Stimulated activated naive CD4-positive, alpha-beta T cell (primary cell): ENCODE results near the gene SLC9B2.

ENCODE experiments used
- DNase-seq, 6 experiments: peaks; one replicate each; lab custom pipeline; 2025; lab: John Stamatoyannopoulos, UW

The SLC9B2 gene, protein sequence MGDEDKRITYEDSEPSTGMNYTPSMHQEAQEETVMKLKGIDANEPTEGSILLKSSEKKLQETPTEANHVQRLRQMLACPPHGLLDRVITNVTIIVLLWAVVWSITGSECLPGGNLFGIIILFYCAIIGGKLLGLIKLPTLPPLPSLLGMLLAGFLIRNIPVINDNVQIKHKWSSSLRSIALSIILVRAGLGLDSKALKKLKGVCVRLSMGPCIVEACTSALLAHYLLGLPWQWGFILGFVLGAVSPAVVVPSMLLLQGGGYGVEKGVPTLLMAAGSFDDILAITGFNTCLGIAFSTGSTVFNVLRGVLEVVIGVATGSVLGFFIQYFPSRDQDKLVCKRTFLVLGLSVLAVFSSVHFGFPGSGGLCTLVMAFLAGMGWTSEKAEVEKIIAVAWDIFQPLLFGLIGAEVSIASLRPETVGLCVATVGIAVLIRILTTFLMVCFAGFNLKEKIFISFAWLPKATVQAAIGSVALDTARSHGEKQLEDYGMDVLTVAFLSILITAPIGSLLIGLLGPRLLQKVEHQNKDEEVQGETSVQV

DNA sequence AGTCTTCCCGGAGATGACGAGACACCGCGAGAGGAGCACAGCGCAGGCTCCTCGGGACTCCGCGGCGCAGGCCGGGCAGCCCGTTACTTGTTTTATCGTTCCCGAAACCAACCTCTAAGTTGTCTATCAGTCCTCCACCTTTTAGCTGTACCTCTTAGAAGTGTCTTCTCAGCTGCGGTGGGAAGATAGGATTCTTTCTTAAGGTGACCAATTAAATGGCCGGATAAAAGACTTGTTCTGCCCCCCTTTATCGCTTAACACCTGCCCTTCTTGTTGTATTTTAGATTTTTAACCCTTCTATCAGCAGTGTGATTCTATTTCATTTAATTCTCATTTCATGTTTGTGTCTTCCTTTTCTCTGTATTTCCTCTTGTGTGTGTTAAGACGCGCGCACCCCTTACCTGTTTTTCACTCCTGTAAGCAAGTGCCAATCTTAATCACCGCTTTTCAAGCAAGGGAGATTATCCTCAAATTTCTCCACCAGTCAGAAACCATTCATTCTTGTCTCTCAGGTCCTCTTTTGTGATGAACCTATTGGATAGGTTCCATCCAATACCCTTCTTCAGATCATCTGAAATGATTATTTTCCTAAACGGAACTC, at the start of gene SLC9B2:
TSS of gene SLC9B2 (minus strand) at position 15 of the 601 bp plus-strand sequence. CDS start 9,211 bp downstream, outside the sequence.
- peak in 2 of 6 experiments; percentile 67 to 88 for DNase-seq

DNA sequence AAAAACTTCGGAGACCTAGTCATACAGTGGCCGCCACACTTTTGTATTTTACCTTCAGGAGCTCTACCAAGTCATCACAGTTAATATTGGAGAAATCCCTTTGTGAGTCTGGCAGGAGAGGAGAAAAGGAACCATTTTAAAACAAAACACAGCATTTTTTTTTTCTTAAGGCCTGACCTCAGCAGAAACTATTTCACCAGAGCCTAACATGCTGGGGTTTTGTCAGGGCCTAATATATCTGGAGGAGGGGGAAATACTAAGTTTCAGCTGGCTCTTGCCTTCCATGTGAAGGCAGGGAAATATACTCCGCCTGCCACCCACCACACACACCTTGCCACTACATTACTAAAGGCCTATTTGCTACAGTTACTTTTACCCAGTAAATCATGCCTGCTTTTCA, 49.6 kb upstream of the SLC9B2 start:
- no peak for DNase-seq

DNA sequence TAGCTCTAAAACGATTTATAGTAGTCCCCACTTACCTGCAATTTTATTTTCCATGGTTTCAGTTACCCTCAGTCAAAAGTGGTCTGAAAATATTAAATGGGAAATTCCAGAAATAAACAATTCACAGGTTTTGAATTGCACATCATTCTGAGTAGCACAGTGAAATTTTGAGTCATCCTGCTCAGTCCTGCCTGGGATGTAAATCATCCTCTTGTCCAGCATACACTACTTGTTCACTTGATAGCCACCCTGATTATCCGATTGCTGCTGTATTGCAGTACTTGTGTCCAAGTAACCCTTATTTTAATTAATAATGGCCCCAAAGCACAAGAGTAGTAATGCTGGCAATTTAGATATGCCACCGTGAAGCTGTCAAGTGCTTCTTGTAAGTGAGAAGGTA, 46.6 kb upstream of the SLC9B2 start:
- DNase-seq = no peak

DNA sequence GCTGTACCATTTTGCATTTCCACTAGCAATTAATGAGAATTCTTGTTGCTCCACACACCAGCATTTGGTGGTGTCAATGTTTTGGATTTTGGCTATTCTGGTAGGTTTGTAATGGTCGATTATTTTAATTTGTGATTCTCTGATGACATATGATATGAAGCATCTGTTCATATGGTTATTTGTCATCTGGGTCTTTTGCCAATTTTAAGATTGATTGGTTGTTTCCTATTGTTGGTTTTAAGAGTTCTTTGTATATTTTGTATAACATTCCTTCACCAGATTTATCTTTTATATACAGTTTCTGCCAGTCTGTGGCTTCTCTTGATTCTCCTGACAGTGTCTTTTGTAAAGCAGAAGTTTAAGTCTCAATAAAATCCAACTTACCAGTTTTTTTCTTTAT, 41.6 kb upstream of the SLC9B2 start:
- no peak for DNase-seq

DNA sequence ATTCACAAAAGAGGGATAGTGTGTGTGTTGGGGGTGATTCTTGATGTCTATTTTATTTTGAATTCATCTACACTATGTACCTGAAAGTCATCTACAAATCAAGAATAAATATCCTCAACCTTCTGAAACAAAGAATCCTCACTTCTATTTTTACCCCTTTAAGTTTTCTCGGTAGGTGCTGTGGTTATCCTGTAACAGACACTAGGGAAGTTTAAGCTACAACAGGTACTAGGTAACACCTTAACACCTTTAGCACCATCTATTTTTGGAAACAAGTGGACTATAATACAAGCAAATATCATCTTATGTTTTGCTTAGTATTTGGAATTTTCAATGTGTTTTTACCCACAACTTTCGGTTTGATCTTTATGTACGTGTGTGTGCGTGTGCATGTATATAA, 35.0 kb upstream of the SLC9B2 start:
- DNase-seq = no peak

DNA sequence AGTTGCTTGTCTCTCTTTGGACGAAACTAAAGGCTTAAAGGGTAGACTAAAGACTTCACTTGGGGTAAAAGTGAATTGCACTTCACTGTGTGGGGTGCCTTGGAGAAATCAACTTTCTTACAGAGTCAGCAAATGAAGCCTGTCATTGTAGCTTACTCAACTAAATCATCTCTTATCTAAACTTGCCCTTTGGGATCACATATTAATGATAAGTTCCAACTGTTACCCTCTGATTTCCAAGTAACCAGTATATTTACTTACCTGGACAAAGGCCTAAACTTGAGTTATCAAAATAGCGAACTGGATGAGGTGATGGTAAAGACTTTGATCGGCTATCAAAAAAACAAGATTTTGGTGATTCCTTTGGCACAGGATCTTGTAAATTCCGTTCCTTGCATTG, 32.0 kb upstream of the SLC9B2 start:
- no peak for DNase-seq

DNA sequence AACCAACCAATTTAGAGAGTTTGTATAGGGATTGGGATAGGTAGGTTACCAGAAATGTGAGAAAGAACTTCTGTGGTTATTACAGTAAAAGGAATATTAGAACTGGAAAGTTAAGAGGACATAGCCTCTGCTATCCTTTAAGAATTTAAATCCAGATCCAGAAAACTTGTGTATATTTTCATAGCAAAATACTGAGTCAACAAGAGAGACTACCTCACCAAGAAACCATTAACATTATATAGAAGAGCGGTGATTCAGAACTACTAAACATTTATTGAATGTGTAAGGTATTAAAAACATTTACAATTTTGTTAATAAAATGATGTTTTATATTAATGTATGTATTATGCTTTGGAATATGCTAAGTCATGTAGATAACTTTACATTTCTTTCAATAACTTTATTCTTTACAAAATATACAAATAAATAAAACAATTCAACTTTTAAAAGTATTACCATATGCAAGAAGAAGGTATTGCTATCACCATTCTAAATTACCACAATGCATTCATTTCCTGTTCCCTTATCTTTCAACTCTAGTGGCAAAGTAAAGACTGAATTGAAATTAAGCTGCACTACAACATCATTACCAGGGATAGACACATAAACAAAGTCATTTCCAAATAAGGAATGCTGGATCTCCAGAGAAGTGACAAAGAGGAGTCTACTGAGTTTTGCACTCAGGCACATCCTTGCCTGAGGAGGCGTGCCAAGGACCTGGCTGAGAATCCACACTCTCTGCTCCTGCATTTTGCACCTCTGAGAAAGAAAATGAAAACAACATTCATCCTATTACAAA, 29.2 kb upstream of the SLC9B2 start:
- no peak for DNase-seq

DNA sequence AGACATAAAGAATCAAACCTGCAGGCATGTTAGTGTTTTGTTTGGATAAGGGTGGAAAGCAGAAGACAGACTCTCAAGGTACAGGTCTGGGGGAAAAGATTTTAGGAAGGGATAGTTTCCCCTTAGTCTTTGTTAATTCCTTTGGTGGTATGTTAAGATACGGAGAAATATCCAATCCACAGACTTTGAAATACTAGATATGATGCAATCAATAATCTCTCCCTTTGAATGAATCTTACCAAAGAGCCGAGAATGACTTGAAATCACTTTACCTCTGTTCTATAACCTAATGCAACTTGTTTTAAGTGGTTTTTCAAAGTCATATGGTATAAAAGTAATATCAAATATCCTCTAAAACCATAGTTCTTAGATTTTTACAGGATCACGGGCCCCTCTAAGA, 28.3 kb upstream of the SLC9B2 start:
- no peak for DNase-seq

DNA sequence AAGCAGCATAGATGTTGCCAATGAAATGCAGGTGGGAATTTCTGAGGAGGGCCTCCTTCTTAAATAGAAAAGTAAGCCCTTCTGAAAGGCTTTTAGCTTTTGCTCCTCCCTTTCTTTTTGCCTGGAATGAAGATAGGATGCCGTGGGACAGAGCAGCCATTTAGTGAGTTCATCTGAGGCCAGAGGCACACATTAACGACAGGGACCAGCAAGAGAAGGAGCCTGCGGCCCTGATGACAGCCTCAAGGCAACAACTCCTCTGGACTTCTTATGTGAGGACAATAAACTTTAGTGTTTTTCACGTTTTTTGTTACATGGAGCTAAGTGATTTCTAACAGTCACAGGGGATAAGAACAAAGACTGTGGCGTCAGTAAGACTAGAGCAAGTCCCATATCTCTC, 24.1 kb upstream of the SLC9B2 start:
- DNase-seq = no peak

DNA sequence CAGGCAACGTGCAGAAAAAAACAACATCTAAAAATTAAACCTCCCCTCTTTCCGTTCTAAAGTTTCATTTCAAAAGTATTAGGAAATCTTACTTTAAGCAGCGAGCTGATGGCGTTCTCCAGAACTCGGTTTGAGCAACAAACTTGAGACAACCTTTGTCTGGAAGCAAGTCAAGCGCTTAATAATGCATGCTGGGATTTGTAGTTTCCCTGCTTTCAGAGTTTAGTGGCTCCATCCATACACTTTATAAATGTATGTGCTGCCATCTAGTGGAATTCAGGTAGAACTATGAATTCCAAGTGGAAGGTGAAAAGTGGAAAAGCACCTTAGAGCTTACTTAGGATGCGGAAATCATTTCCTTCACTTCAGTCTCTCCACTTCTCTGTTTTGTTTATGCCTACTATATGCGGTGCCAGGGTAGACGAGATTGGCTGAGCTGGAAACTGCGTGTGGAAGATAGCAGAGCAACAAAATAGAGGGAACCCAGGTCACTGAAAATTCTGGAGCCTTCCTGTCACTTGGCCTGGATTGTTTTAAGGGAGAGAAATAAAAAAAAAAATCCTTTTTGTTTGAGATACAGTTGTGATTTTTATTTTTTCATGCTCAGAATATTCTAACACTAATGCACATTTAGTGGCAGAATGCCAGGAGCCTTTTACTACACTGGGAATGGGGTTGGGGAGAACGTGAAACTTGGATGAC, 23.3 kb upstream of the SLC9B2 start, which contains the start of gene BDH2:
TSS of gene BDH2 (minus strand) at position 144 of the 702 bp plus-strand sequence. CDS start 3,580 bp downstream, outside the sequence.
- peak; percentile 1 to 83 (median 52) for DNase-seq

DNA sequence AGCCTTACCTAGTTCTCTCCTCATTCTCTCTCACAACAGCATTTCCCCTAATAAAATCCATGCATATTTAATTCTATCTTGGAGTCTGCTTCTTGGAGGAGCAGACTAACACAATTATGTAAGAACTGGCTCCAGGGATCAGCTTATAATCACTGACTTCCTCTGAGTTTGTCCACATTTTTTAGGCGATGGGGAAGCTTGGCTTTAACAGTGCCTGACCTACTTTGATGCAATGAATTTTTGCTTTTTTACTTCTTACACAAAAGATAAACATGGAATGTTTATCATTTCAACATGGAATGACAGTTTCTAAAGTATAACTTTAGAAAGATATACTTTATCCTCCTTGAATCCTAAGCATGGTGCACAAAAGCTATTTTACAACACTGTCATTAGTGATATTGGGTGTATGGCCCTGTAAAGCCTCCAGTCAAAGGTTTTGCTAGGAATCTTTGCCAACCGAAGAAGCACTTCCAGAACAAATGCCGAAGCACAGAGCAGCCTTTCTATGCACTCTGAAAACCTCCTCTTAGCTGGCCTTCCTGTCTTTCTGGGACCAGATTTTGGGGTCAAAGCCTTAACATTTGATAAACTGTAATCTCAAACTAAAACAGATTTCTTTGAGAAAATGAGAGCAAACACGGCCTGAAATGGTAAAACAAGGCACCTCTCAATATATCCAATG, 22.3 kb upstream of the SLC9B2 start:
- peak in 1 of 6 experiments; percentile 10 for DNase-seq

DNA sequence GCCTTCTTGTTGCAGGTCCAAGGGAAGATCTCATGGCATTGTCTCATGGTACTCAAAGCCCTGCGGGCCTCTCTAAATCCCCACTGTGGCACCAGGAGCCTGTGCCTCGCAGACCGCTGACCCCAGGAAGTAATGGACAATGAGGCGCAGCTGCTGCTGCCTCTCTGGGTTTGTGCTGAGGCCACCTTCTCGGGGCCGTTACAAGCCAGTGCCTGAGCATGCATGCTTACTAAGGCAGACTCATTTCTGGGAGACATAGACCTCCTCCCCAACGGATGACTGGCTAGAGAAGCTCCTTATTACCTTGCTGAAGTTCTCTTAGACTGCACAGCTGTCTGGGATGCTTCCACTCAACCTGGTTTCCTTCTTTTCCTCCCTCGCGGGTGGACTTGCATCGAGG, 21.8 kb upstream of the SLC9B2 start:
- DNase-seq = no peak

DNA sequence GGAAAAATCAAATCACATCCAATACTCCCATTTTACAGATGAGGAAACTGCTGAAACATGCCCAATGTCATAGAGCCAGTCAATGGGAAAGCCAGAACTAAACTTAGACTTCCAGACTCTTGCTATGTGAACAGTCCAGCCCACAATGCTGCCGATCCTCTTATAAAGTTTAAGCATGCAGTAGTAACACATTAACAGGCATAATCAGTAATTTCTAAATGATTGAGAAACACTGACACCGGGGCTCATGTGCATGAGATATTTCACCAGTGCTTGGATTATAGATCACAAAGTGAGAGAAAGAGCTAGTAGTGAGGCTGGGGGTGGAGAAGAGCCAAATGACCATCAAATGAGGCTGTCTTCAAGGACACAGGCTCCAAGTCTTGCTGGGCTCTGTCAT, 20.6 kb upstream of the SLC9B2 start:
- DNase-seq = no peak

DNA sequence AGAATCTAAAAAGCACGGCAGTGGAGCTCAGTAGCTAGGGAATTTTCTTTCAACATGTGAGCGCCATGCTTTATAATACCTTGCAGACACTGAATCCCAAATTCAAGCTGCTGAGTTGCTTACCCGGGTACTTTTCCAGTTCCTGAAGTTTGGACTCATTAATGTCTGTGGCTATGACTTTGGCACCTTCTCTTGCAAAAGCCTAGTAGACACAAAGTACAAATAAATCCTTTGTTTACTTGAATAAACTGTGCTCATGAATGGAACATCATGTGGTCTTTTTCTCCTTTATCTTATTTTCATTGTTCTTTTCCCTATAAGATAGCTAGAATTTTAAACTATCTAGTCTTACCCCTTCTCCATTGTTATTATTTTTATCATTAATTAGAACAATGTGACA, 18.5 kb upstream of the SLC9B2 start:
- DNase-seq = no peak

DNA sequence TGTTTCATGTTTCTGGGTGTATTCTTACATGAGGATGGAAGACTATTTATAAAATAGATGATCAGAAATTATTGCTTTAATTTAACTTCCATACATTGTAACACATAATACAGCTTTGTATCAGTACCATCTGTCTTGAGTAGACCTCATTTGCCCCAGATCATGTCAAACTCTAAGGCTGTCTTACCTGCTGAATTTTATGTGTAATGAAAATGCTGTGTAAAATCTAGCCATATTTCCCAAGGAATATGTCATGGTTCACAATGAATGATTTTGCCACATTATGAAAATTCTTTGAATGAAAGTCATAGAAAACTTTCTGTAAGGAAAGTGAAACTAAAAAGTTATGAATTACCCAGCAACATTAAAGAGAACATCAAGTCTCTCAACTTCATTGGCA, 15.7 kb upstream of the SLC9B2 start:
- no peak for DNase-seq

DNA sequence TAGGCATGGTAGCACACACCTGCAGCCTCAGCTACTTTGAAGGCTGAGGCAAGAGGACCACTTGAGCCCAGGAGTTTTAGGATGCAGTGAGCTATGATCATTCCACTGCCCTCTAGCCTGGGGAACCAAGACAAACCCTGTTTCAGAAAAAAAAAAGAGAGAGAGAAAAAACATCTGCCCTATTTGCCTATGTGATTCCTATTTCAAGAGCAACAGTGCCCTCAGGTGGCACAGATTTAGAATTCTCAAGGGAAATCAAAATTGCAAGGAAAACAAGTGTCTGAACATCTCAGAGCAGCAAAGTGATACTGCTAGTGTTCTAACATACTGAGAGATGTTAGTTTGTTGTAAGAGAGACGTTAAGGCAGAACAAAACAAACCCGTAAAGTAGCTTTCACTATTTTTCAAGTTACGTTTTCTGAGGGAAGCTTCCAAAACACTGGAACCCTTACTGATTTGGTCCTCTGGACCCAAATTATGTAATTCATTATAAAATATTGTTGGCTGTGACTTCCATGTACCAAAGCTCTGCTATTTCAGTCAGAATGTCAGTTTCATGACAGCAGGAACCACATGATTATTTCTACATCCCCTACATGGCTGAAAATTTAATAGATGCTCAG, 15.2 kb upstream of the SLC9B2 start:
- peak in 5 of 6 experiments; percentile 9 to 59 (median 35) for DNase-seq

DNA sequence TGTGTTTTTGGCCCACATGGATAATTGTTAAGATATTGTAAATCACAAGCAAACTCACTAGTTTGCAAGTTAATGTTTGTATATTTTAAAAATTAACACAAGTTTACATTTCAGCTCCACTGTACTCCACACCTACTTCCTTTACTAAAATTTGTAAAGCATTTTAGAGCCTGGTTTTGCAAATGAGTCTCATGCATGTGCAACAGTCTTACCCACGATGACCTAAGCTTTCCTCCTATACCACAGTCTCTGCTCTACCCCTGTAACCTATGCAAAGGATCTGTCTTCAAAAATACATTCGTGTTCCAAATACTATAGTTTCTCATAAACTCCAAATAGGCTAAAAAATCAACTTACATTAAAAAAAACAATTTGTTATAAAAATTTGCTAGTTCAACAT, 12.9 kb upstream of the SLC9B2 start:
- DNase-seq = no peak

DNA sequence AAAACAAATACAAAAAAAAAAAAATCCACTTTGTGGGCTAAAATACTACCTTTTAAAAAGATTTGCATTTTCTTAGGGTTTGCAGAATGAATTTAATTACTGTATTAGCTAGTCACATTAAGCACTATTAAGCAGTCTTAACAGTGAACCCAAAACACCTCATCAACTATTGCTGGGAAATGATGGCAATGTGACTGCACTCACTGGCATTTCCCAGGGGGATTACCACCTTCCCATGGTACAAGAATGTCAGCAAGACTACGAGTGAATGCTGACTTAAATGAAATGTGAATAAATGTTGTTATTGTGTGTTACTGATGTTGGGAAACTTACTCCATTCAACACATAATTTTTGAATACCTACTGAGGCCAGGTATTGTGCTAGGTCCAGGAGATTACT, 10.0 kb upstream of the SLC9B2 start:
- DNase-seq = no peak

DNA sequence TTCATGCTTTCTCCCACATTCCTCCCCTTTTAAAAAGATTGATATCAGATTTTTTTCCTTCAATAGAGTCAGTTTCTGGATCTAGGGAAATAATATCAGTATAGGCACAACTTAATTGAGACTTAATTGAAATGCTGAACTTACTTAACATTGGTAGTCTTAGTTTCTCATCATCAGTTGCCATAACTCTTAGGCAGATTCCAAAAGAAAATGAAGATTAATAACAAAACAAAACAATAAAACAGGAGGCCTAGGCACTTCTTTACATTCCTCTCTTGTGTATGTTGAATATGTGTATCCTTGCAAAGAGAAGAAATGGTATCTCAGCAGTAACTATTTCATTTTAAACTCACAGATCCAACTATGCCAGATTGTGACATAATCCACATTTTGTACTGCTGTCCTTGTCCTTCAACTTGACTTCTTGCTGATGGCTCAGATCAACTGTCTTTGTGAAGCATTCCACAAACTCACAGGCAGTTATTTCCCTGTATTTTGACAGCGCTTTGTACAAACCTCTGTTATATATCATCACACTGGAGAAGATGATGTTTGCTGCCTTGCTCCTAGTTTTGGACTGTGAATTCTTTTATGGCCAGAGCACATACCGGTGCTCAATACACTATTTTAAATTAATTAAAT, 9.1 kb upstream of the SLC9B2 start:
- no peak for DNase-seq

DNA sequence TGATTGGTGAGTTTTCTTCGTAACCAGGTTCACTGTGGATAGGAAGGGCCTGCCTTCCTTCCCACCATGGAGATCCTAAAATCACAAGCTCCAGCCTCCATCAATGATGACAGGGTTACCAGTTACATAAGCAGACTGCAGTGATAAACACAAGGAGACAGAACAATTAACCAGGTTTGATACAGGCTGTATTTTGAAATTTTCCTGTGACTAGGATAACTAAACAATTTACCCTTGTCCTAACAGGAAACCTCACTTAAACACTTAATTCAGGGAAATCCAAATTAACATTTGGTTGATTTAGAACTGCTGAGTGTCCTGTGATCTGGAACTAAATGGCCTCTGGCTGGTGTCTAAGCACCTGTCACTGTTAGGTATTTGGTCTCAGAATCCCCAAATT, 3.1 kb upstream of the SLC9B2 start:
- DNase-seq = no peak
